ENCODE results near the gene SGO2. TPM values are rescaled to one million over a fixed set of nuclear protein-coding genes. Genes with fewer than 3 reads are reported as not detected.

Gene SGO2
- total RNA-seq, 2 donors from 2014 or later: 7.6 to 19.5 TPM

DNA sequence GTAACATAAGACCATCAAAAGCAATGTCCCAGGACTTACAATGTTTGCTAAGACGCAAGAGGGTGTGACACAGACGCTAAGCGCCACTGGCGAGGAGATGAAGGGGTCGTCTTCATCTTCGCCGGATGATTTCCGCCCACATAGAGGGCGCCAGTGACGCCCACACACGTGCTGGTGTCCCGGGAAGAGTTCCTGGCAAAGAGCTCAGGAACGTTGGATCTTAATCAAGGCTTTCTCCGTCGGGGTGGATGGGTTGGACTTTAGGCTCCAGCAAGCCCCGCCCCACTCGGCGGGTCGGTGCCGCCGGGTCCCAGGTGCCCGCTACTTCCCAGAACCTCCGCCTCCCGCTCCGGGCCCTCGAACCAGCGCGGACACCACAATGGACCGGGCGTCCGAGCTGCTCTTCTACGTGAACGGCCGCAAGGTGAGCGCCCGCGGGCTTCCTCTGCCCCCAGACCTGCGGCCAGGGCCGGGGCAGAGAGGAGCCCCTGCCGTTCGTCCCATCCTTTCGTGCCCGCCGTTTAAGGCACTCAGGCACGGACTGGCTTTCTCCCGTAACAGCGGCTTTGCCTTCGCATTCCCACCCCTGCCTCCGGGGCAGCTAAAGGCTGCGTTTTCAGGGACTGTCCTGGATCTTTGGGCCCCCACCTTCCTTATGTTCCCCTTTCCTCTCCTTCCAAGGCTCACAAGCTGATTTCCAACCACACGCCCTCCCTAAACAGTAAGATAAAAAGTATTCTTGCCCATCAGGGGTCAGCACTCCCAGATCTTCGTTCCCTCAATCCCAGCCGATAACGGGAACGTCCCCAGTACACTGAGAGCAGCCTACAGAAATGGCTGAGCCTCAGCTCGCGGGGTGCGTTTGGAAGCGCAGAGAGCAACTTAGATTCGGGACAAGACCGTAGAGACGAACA is 60.0 kb downstream of the SGO2 start, which contains the start of gene AOX1:
Gene AOX1, plus strand, starts transcription at position 285 of the 914 bp plus-strand sequence. Its CDS starts 95 bp downstream, at position 380.
- intact Hi-C loops (cut with DNase I): no loop called here

DNA sequence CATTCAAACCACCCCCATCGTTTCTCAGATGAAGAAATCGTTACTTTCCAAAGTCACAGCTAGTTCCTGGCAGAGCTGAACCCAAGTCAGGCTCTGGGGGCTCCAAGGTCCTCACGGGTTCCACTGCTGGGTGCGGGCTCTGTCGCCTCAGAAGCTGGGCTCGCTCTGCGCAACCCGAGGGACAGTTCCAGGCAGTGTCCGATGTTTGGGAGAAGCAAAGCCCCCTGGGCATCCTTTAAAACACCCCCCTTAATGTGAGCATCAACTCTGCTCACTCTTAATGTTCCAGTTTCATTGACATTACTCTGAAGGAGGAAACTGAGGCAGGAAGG is 60.6 kb downstream of the SGO2 start:
- Histone ChIP-seq H3K4me1 (no peaks in the 10 kb centered on the region), H3K9me3 (no peaks in the 10 kb centered on the region), H3K9ac (ENCODE audit: low read depth in 2 of 2, low read length in 2 of 2) (peak overlapping the region in 1 of 2 donors; percentile 37), H3K27ac (no peak overlapping the region), H3K36me3 (no peaks in the 10 kb centered on the region), H3K4me3 (no peak overlapping the region), H3K27me3 (no peaks in the 10 kb centered on the region)
- DNase-seq: no peak
- intact Hi-C loops (cut with DNase I): no loop called here
- TF ChIP-seq, protein P1, sequence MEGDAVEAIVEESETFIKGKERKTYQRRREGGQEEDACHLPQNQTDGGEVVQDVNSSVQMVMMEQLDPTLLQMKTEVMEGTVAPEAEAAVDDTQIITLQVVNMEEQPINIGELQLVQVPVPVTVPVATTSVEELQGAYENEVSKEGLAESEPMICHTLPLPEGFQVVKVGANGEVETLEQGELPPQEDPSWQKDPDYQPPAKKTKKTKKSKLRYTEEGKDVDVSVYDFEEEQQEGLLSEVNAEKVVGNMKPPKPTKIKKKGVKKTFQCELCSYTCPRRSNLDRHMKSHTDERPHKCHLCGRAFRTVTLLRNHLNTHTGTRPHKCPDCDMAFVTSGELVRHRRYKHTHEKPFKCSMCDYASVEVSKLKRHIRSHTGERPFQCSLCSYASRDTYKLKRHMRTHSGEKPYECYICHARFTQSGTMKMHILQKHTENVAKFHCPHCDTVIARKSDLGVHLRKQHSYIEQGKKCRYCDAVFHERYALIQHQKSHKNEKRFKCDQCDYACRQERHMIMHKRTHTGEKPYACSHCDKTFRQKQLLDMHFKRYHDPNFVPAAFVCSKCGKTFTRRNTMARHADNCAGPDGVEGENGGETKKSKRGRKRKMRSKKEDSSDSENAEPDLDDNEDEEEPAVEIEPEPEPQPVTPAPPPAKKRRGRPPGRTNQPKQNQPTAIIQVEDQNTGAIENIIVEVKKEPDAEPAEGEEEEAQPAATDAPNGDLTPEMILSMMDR (IDR thresholded peaks at IDR 0.05): no peak

More for the DNA sequence above, 60.0 kb downstream of the SGO2 start, which contains the start of gene AOX1:
- peak within 1 kb of the TSS; percentile 34 for H3K4me3 ChIP-seq
- no peak within 1 kb of the TSS for H3K27ac ChIP-seq
- H3K9me3 ChIP-seq: no peaks in the 10 kb centered on the region
- no peaks in the 10 kb centered on the region for H3K36me3 ChIP-seq
- TF ChIP-seq, protein P1 (IDR thresholded peaks at IDR 0.05): no peak
- H3K4me1 ChIP-seq: no peaks in the 10 kb centered on the region
- peak within 1 kb of the TSS; percentile 37 to 56 for H3K9ac ChIP-seq (ENCODE audit: low read depth in 2 of 2, low read length in 2 of 2)
- no peaks in the 10 kb centered on the region for H3K27me3 ChIP-seq
- DNase-seq: peak; percentile 64

- intact Hi-C loops (cut with DNase I): no loop called here
- H3K9me3 ChIP-seq: no peaks in the 10 kb centered on the region
- H3K27ac ChIP-seq: no peak overlapping the region
- no peaks in the 10 kb centered on the region for H3K27me3 ChIP-seq
- TF ChIP-seq, protein P1 (IDR thresholded peaks at IDR 0.05): no peak
- no peaks in the 10 kb centered on the region for H3K36me3 ChIP-seq
- no peak overlapping the region for H3K9ac ChIP-seq (ENCODE audit: low read depth in 2 of 2, low read length in 2 of 2)
- DNase-seq: no peak
- H3K4me1 ChIP-seq: no peaks in the 10 kb centered on the region
- H3K4me3 ChIP-seq: no peak overlapping the region
These were observed 61.1 kb downstream of the SGO2 start for GRCh38 chr2:200587007-200587616.

- no peak overlapping the region for H3K4me3 ChIP-seq
- TF ChIP-seq, protein P1 (IDR thresholded peaks at IDR 0.05): no peak
- intact Hi-C loops (cut with DNase I): no loop called here
- no peak overlapping the region for H3K27ac ChIP-seq
- no peaks in the 10 kb centered on the region for H3K27me3 ChIP-seq
- no peaks in the 10 kb centered on the region for H3K36me3 ChIP-seq
- DNase-seq: no peak
- no peaks in the 10 kb centered on the region for H3K9me3 ChIP-seq
- peaks cover 2% of the 10 kb centered on the region for H3K4me1 ChIP-seq
- no peak overlapping the region for H3K9ac ChIP-seq (ENCODE audit: low read depth in 2 of 2, low read length in 2 of 2)
These were observed 62.2 kb downstream of the SGO2 start for GRCh38 chr2:200588076-200588678.

DNA sequence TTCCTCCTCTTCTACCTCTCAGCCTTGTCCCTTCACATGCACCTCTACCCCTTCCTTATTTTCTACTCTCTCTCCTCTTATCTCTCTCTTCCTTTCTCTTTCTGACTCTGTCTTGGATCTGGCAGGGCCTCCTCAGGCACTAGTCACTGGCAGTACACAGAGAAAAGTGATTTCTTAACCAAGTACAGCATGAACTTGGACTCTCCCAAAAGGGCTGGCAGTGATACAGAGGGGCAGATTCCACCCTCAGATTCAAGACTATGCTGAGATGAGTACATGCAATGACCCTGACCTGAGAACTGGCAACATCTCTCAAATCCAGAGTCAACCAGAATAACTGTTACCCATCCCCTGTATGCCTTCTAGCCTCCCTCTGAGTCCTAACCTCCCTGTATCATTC is 64.1 kb downstream of the SGO2 start:
- TF ChIP-seq, protein P1 (IDR thresholded peaks at IDR 0.05): no peak
- no peak for DNase-seq
- H3K36me3 ChIP-seq: no peaks in the 10 kb centered on the region
- H3K9ac ChIP-seq (ENCODE audit: low read depth in 2 of 2, low read length in 2 of 2): no peak overlapping the region
- no peaks in the 10 kb centered on the region for H3K9me3 ChIP-seq
- H3K4me1 ChIP-seq: peaks cover 2% of the 10 kb centered on the region
- H3K27ac ChIP-seq: no peak overlapping the region
- H3K27me3 ChIP-seq: no peaks in the 10 kb centered on the region
- intact Hi-C loops (cut with DNase I): no loop called here
- H3K4me3 ChIP-seq: no peak overlapping the region
